8988T (cell line): ENCODE data around the gene MYO3B.
"Not testable (repeated sequence)": the region's sequence is repeated elsewhere in the genome, so short reads cannot be mapped to it uniquely, and the experiment has no call there.

Source experiments
- DNase-seq: peaks from one replicate; pipeline ENCODE4 v3.0.0; 2011

MYO3B gene

GRCh38 chr2:170265321-170265720 is 87.4 kb downstream of the MYO3B start:
- DNase-seq = no peak

GRCh38 chr2:170266358-170266757 is 88.4 kb downstream of the MYO3B start:
- no peak for DNase-seq

- no peak for DNase-seq
Measured at GRCh38 chr2:170267071-170267470, 89.1 kb downstream of the MYO3B start.

- DNase-seq = no peak
Measured at GRCh38 chr2:170270278-170270864, 92.4 kb downstream of the MYO3B start.

- no peak for DNase-seq
Measured at GRCh38 chr2:170271340-170271739, 93.4 kb downstream of the MYO3B start.

GRCh38 chr2:170276056-170276455 is 98.1 kb downstream of the MYO3B start:
- DNase-seq = no peak

- DNase-seq = no peak
Measured at GRCh38 chr2:170276925-170277629, 99.1 kb downstream of the MYO3B start.

GRCh38 chr2:170277951-170278350 is 100.0 kb downstream of the MYO3B start:
- no peak for DNase-seq

- not testable (repeated sequence) for DNase-seq
Measured at GRCh38 chr2:170279615-170280014, 101.7 kb downstream of the MYO3B start.

- DNase-seq = no peak
Measured at GRCh38 chr2:170282851-170283250, 104.9 kb downstream of the MYO3B start.

- DNase-seq = no peak
Measured at GRCh38 chr2:170284205-170284604, 106.3 kb downstream of the MYO3B start.

GRCh38 chr2:170288859-170289258 is 110.9 kb downstream of the MYO3B start:
- DNase-seq = no peak

- DNase-seq = no peak
Measured at GRCh38 chr2:170291474-170291873, 113.5 kb downstream of the MYO3B start.

GRCh38 chr2:170292415-170292814 is 114.5 kb downstream of the MYO3B start:
- DNase-seq = no peak

GRCh38 chr2:170297496-170297895 is 119.5 kb downstream of the MYO3B start:
- DNase-seq = no peak

- DNase-seq = no peak
Measured at GRCh38 chr2:170298115-170298514, 120.2 kb downstream of the MYO3B start.

- no peak for DNase-seq
Measured at GRCh38 chr2:170298861-170299429, 121.0 kb downstream of the MYO3B start.

- no peak for DNase-seq
Measured at GRCh38 chr2:170300993-170301392, 123.0 kb downstream of the MYO3B start.

GRCh38 chr2:170301626-170302025 is 123.7 kb downstream of the MYO3B start:
- DNase-seq = no peak

- no peak for DNase-seq
Measured at GRCh38 chr2:170305711-170306110, 127.8 kb downstream of the MYO3B start.

GRCh38 chr2:170306293-170306873 is 128.4 kb downstream of the MYO3B start:
- no peak for DNase-seq

- no peak for DNase-seq
Measured at GRCh38 chr2:170307052-170307451, 129.1 kb downstream of the MYO3B start.

- DNase-seq = no peak
Measured at GRCh38 chr2:170307555-170308351, 129.8 kb downstream of the MYO3B start.
